Esophagus squamous epithelium (tissue), 5 donors: ENCODE measurements around the gene LRRC72. TPM values are rescaled to one million over a fixed set of nuclear protein-coding genes. Genes with fewer than 3 reads are reported as not detected.

Source experiments
- DNase-seq: peaks from one replicate; lab custom pipeline; 2025; lab: John Stamatoyannopoulos, UW
- H3K27ac ChIP-seq, 4 donors: fragments of 200-600 bp; sonication (generic); one replicate each; pipeline ENCODE4 v1.5.1; 2016 to 2019; ENCODE audit warnings: mild to moderate bottlenecking in 1 of 4
- H3K27me3 ChIP-seq, 4 donors: fragments of 200-600 bp; sonication (generic); 1 replicate in 3 of 4; 2 replicates in 1 of 4; pipeline versions ENCODE4 v1.5.1 to v1.6.0; 2017 to 2021; ENCODE audit warnings: antibody characterized with exemption in 1 of 4
- H3K36me3 ChIP-seq, 3 donors: fragments of 200-600 bp; sonication (generic); one replicate each; pipeline ENCODE4 v1.5.1; 2016 to 2019
- H3K4me1 ChIP-seq, 3 donors: fragments of 200-600 bp; sonication (generic); one replicate each; pipeline ENCODE4 v1.5.1; 2017 to 2019
- H3K4me3 ChIP-seq, 4 donors: fragments of 200-600 bp; sonication (generic); 1 replicate in 3 of 4; 2 replicates in 1 of 4; pipeline ENCODE4 v1.5.1; 2016 to 2019; ENCODE audit warnings: mild to moderate bottlenecking in 2 of 4, moderate library complexity in 1 of 4
- H3K9me3 ChIP-seq, 3 donors: fragments of 200-600 bp; sonication (generic); one replicate each; pipeline ENCODE4 v1.5.1; 2016 to 2019
- POLR2A ChIP-seq, 4 donors: fragments of 450-650 bp; IDR thresholded peaks; one replicate each; pipeline ENCODE4 v1.6.1; 2017; ENCODE audit warnings: antibody characterized with exemption in 4 of 4, mild to moderate bottlenecking in 4 of 4, moderate library complexity in 3 of 4
- WGBS, 2 donors: methylation state at CpG; one replicate each; pipeline ENCODE4 v1.1.5; 2018; 5-methylcytosine and 5-hydroxymethylcytosine counted together
- intact Hi-C: fragments of 100-400 bp; cut with DNase I; formaldehyde crosslinking; loops from one replicate; pipeline ENCODE4 v1.15.0; 2022
- total RNA-seq, 4 donors: library from RNA; depleted of rRNA; stranded (reverse); fragments of >200 nt; gene quantifications; one replicate each; pipeline ENCODE4 v1.1.0, GENCODE V29; 2016
- TF ChIP-seq, protein P1 (sequence below), 6 experiments: fragments of 450-650 bp in 4 of 6; fragments of 200-600 bp in 2 of 6; sonication (generic) in 2 of 6; IDR thresholded peaks; one replicate each; pipeline ENCODE4 v1.5.1; 2016 to 2019; ENCODE audit warnings: antibody characterized with exemption in 6 of 6, mild to moderate bottlenecking in 4 of 6, moderate library complexity in 4 of 6
- donor health status: DM: yes; HTN: yes; CAD: no.

LRRC72 gene
- total RNA-seq: not detected

DNA sequence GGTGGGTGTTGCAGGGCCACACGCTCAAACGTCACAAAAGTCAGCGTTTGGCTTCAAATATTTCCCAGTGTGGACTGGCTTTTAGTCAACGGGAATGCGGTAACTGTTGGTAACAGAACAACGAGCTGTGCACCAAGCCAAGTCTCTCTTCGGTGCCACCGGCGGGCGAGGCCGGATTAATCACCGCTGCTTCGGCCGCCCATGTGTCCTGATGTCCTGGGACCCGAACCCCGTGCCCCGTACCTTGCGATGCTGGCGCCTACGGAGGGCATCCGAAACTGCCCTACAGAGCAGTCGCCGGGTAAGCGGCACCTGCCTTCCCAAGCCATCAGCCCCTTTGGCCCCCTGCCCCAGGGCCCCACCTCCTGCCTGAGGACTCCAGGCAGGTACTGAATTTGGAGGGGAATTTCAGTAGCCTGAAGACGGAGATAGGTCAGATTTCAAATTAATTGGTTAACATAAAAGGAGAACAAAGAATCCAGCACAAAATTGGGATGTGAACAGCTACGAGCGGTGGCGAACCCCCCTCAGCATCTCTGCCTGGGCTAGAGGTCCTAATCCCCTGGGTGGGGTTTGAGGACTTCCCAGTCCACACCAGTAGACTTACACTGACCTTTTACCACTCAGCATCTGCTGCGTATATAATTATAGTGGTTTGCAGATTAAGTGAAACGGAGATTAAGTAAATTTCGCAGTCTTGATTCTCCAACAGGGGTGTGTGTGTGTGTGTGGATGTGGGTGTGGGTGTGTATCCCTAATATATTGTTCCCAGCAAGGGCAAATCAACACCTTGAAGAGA lies at the start of gene LRRC72:
Gene LRRC72 (plus strand): TSS at position 84 of the 799 bp plus-strand sequence. CDS start 128 bp downstream, at position 212.
- no peaks in the 10 kb centered on the region for H3K36me3 ChIP-seq
- intact Hi-C loops: no loop called here
- no peaks in the 10 kb centered on the region for H3K27me3 ChIP-seq
- H3K27ac ChIP-seq: no peak within 1 kb of the TSS
- no peaks in the 10 kb centered on the region for H3K9me3 ChIP-seq
- no peak for TF ChIP-seq POLR2A (IDR thresholded peaks at IDR 0.05)
- TF ChIP-seq, protein P1, sequence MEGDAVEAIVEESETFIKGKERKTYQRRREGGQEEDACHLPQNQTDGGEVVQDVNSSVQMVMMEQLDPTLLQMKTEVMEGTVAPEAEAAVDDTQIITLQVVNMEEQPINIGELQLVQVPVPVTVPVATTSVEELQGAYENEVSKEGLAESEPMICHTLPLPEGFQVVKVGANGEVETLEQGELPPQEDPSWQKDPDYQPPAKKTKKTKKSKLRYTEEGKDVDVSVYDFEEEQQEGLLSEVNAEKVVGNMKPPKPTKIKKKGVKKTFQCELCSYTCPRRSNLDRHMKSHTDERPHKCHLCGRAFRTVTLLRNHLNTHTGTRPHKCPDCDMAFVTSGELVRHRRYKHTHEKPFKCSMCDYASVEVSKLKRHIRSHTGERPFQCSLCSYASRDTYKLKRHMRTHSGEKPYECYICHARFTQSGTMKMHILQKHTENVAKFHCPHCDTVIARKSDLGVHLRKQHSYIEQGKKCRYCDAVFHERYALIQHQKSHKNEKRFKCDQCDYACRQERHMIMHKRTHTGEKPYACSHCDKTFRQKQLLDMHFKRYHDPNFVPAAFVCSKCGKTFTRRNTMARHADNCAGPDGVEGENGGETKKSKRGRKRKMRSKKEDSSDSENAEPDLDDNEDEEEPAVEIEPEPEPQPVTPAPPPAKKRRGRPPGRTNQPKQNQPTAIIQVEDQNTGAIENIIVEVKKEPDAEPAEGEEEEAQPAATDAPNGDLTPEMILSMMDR (IDR thresholded peaks at IDR 0.05): no peak
- H3K4me1 ChIP-seq: no peaks in the 10 kb centered on the region
- no peak within 1 kb of the TSS for H3K4me3 ChIP-seq
- DNase-seq: no peak
- 94 to 95% methylated on average over 15 to 29 of the region's 31 CpGs for WGBS, 2 donors

GRCh38 chr7:16479161-16479560 lies 47.5 kb upstream of the LRRC72 start:
- TF ChIP-seq, protein P1 (IDR thresholded peaks at IDR 0.05): no peak
- TF ChIP-seq POLR2A (IDR thresholded peaks at IDR 0.05): no peak
- WGBS, 2 donors: 74 to 87% methylated on average over 4 of the region's 4 CpGs

DNA sequence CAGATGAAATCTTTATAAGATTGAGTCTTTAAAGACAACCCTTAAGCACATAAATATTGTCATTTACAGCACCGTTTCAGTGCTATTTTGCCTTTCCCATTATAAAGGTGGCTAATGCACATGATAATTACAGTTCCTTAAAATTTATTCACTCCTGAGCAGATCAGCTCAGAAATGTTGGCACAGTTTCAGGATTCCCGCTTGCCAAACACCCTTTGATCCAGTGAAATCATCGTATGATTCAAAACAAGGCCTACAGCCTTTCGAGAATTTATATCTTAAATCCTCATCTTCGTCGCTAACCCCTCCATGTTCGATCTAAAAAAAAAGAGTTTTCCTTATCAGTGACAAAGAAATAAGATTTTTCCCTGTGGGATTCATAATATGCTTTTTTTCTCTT lies 47.0 kb upstream of the LRRC72 start:
- no peak for DNase-seq
- intact Hi-C loops: no loop called here
- Histone ChIP-seq H3K36me3 (no peaks in the 10 kb centered on the region), H3K9me3 (no peaks in the 10 kb centered on the region), H3K27me3 (no peaks in the 10 kb centered on the region), H3K27ac (no peak overlapping the region), H3K4me3 (no peak overlapping the region), H3K4me1 (no peaks in the 10 kb centered on the region)
- 60 to 66% methylated on average over 7 of the region's 7 CpGs for WGBS, 2 donors
- TF ChIP-seq POLR2A (IDR thresholded peaks at IDR 0.05): no peak
- TF ChIP-seq, protein P1 (IDR thresholded peaks at IDR 0.05): no peak

More at GRCh38 chr7:16479161-16479560, 47.5 kb upstream of the LRRC72 start:
- no peak overlapping the region for H3K4me3 ChIP-seq
- H3K27ac ChIP-seq: no peak overlapping the region
- H3K4me1 ChIP-seq: no peaks in the 10 kb centered on the region
- no peak for DNase-seq
- intact Hi-C loops: no loop called here
- no peaks in the 10 kb centered on the region for H3K9me3 ChIP-seq
- no peaks in the 10 kb centered on the region for H3K27me3 ChIP-seq
- no peaks in the 10 kb centered on the region for H3K36me3 ChIP-seq

DNA sequence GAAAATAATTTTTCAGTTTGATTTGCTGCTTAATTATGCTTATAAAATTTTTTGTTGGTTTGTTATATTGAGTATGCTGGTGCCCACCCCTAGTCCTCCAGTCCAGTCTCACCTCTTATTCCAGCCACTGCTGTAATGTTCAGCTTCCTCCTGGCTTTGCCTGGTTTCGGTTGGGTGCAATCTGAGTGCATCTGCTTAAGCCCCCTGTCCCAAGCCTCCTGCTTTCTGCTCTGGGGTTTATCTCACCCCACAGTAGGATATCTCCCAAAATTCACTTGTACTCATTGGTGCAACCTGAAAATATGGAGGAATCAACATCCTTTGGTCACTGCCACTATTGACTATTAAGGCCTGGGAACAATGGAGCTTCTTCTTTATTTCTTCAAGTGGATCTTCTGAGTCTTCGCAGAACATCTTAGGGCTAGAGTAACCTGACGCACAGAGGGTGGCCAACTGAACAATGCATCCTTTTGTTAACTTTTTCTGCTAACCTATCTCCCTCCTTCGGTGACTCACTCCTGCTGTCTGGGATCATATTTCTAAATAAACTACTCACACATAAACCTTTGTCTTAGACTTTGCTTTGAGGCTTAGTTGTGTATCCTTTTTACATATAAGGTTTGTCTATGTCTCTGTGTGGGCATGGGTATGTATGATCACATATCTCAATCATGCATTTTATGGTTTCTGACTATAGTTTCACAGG lies 42.0 kb upstream of the LRRC72 start:
- no peaks in the 10 kb centered on the region for H3K27me3 ChIP-seq
- DNase-seq: no peak
- no peak overlapping the region for H3K27ac ChIP-seq
- no peaks in the 10 kb centered on the region for H3K36me3 ChIP-seq
- no peaks in the 10 kb centered on the region for H3K4me1 ChIP-seq
- WGBS, 2 donors: 66 to 77% methylated on average over 4 of the region's 4 CpGs
- H3K4me3 ChIP-seq: no peak overlapping the region
- no peaks in the 10 kb centered on the region for H3K9me3 ChIP-seq
- intact Hi-C loops: no loop called here
- TF ChIP-seq POLR2A (IDR thresholded peaks at IDR 0.05): no peak
- TF ChIP-seq, protein P1 (IDR thresholded peaks at IDR 0.05): no peak

DNA sequence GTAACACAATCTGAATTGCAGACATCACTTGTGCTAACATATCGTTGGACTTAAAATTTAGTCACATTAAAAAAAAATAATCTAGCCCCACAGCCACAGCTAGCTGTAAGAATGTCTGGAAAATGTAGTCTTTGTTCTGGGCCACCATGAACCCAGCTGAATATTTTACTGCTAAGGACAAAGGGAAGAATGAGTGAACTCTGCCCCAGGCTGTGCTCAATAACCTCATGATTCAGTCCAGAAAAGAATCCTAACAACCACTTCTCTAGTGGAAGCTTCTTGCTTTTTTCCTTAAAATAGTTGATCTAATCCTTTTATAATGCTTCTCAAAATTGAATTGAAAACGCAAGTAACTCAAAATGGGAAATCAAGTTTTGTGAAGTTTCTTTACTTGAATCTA lies 35.5 kb upstream of the LRRC72 start:
- Histone ChIP-seq H3K4me3 (no peak overlapping the region), H3K9me3 (no peaks in the 10 kb centered on the region), H3K4me1 (peaks cover 0 to 29% (median 0%) of the 10 kb centered on the region in 3 donors), H3K27me3 (no peaks in the 10 kb centered on the region), H3K27ac (no peak overlapping the region), H3K36me3 (no peaks in the 10 kb centered on the region)
- intact Hi-C loops: no loop called here
- WGBS, 2 donors: 68 to 79% methylated on average over 2 of the region's 2 CpGs
- no peak for DNase-seq
- TF ChIP-seq, protein P1 (IDR thresholded peaks at IDR 0.05): no peak
- TF ChIP-seq POLR2A (IDR thresholded peaks at IDR 0.05): no peak
